HEK293 (cell line): ENCODE measurements around the gene ASXL2.

Source experiments
- GLIS1 ChIP-seq: fragments of 450-650 bp; formaldehyde crosslinking; IDR thresholded peaks from 2 replicates; pipeline ENCODE4 v1.5.1; 2016; ENCODE audit warnings: missing biosample characterization, missing genetic modification characterization
- PRDM1 ChIP-seq: fragments of 450-650 bp; formaldehyde crosslinking; IDR thresholded peaks from 2 replicates; pipeline ENCODE4; 2016; ENCODE audit warnings: missing biosample characterization, missing genetic modification characterization
- ZNF121 ChIP-seq: fragments of 450-650 bp; formaldehyde crosslinking; IDR thresholded peaks from 2 replicates; pipeline ENCODE4 v1.5.1; 2016; ENCODE audit warnings: missing biosample characterization, missing genetic modification characterization
- ZNF138 ChIP-seq: fragments of 450-650 bp; formaldehyde crosslinking; IDR thresholded peaks from 2 replicates; pipeline ENCODE4 v1.5.1; 2016; ENCODE audit warnings: missing biosample characterization, missing genetic modification characterization, borderline replicate concordance
- ZNF155 ChIP-seq: fragments of 450-650 bp; formaldehyde crosslinking; IDR thresholded peaks from 2 replicates; pipeline ENCODE4 v1.5.1; 2016; ENCODE audit warnings: missing biosample characterization, missing genetic modification characterization
- ZNF157 ChIP-seq: fragments of 450-650 bp; formaldehyde crosslinking; IDR thresholded peaks from 2 replicates; pipeline ENCODE4 v1.5.1; 2016; ENCODE audit warnings: missing biosample characterization, missing genetic modification characterization
- ZNF23 ChIP-seq: fragments of 450-650 bp; formaldehyde crosslinking; IDR thresholded peaks from 2 replicates; pipeline ENCODE4 v1.5.1; 2016; ENCODE audit warnings: missing biosample characterization, missing genetic modification characterization, borderline replicate concordance
- ZNF324 ChIP-seq: fragments of 450-650 bp; formaldehyde crosslinking; IDR thresholded peaks from 2 replicates; pipeline ENCODE4 v1.5.1; 2016; ENCODE audit warnings: missing biosample characterization, missing genetic modification characterization
- ZNF404 ChIP-seq: fragments of 450-650 bp; formaldehyde crosslinking; IDR thresholded peaks from 2 replicates; pipeline ENCODE4 v1.5.1; 2017; ENCODE audit warnings: missing biosample characterization, missing genetic modification characterization
- ZNF423 ChIP-seq: fragments of 450-650 bp; formaldehyde crosslinking; IDR thresholded peaks from 2 replicates; pipeline ENCODE4 v1.5.1; 2016; ENCODE audit warnings: missing biosample characterization, missing genetic modification characterization
- ZNF473 ChIP-seq: fragments of 450-650 bp; formaldehyde crosslinking; IDR thresholded peaks from 2 replicates; pipeline ENCODE4 v1.5.1; 2017; ENCODE audit warnings: missing biosample characterization, missing genetic modification characterization
- ZNF529 ChIP-seq: fragments of 450-650 bp; formaldehyde crosslinking; IDR thresholded peaks from 2 replicates; pipeline ENCODE4 v1.5.1; 2017; ENCODE audit warnings: missing genetic modification characterization, missing biosample characterization; ENCODE audit not compliant: insufficient replicate concordance
- ZNF558 ChIP-seq: fragments of 450-650 bp; formaldehyde crosslinking; IDR thresholded peaks from 2 replicates; pipeline ENCODE4 v1.5.1; 2016; ENCODE audit warnings: missing biosample characterization, missing genetic modification characterization
- ZNF658 ChIP-seq: fragments of 450-650 bp; formaldehyde crosslinking; IDR thresholded peaks from 2 replicates; pipeline ENCODE4; 2016; ENCODE audit warnings: missing biosample characterization, missing genetic modification characterization
- ZNF768 ChIP-seq: fragments of 450-650 bp; formaldehyde crosslinking; IDR thresholded peaks from 2 replicates; pipeline ENCODE4 v1.5.1; 2018; ENCODE audit warnings: missing biosample characterization, mild to moderate bottlenecking, missing genetic modification characterization
- ZNF776 ChIP-seq: fragments of 450-650 bp; formaldehyde crosslinking; IDR thresholded peaks from 2 replicates; pipeline ENCODE4 v1.5.0; 2017; ENCODE audit warnings: missing biosample characterization, missing genetic modification characterization, borderline replicate concordance
- ZNF785 ChIP-seq: fragments of 450-650 bp; formaldehyde crosslinking; IDR thresholded peaks from 2 replicates; pipeline ENCODE4 v1.5.1; 2016; ENCODE audit warnings: missing biosample characterization, missing genetic modification characterization
- ZSCAN23 ChIP-seq: fragments of 450-650 bp; formaldehyde crosslinking; IDR thresholded peaks from 2 replicates; pipeline ENCODE4 v1.5.1; 2016; ENCODE audit warnings: missing biosample characterization, missing genetic modification characterization
- ZXDB ChIP-seq: fragments of 450-650 bp; formaldehyde crosslinking; IDR thresholded peaks from 2 replicates; pipeline ENCODE4 v1.5.1; 2016; ENCODE audit warnings: missing biosample characterization, missing genetic modification characterization
- TF ChIP-seq, protein P1 (sequence below): fragments of 450-650 bp; formaldehyde crosslinking; IDR thresholded peaks from 2 replicates; pipeline ENCODE4 v1.5.1; 2016; ENCODE audit warnings: missing biosample characterization, missing genetic modification characterization, borderline replicate concordance
- TF ChIP-seq, protein P2 (sequence below): sonication (generic); formaldehyde crosslinking; IDR thresholded peaks from 2 replicates; pipeline ENCODE4 v1.8.1; 2022; ENCODE audit warnings: mild to moderate bottlenecking, moderate library complexity, missing genetic modification reagents
- TF ChIP-seq, protein P3 (sequence below): fragments of 450-650 bp; formaldehyde crosslinking; IDR thresholded peaks from 2 replicates; pipeline ENCODE4 v1.5.1; 2016; ENCODE audit warnings: missing biosample characterization, missing genetic modification characterization
- TF ChIP-seq, protein P4 (sequence below): fragments of 450-650 bp; formaldehyde crosslinking; IDR thresholded peaks from 2 replicates; pipeline ENCODE4 v1.5.1; 2016; ENCODE audit warnings: missing biosample characterization, missing genetic modification characterization
- TF ChIP-seq, protein P5 (sequence below): fragments of 450-650 bp; formaldehyde crosslinking; IDR thresholded peaks from 2 replicates; pipeline ENCODE4 v1.5.1; 2017; ENCODE audit warnings: missing biosample characterization, missing genetic modification characterization
- TF ChIP-seq, protein P6 (sequence below): fragments of 450-650 bp; formaldehyde crosslinking; IDR thresholded peaks from 2 replicates; pipeline ENCODE4 v1.5.1; 2017; ENCODE audit warnings: missing biosample characterization, missing genetic modification characterization

ASXL2 gene

DNA sequence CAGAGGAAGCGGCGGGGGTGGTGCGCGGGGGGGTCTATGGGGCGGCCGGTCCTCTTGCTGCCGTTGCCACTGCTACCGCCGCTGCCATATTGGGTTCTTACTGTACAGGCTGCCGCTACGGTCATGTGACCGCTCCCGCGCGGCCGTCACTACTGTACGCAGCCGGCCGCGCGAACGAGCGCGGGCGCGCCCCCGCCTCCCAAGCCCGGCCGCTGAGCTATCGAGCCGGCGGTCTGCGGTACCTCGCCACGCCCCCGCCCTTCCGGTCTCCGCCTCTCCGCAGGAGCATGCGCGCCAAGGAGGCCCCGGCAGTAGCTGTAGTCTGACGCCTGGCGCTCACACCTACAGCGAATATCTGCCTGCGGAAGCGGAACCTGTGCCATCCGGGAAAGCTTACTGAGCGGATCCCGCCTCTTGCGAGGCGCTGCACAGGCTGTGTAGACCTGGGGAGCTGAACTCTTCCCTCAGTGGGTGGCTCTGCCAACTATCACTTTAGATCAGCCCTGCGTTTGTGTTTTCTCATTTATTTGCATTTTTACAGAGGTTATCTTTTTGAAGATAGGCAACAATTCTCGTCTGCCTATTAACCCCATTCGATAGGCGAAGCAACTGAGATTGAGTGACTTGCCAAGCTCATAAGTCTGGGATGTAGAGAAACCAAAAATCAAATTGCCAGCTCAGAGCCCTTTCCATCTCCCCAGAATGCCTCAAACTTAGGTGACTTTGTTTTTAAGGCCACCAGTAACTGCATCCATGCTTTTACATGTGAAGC lies at the start of gene ASXL2 (continued):
- TF ChIP-seq, protein P1, sequence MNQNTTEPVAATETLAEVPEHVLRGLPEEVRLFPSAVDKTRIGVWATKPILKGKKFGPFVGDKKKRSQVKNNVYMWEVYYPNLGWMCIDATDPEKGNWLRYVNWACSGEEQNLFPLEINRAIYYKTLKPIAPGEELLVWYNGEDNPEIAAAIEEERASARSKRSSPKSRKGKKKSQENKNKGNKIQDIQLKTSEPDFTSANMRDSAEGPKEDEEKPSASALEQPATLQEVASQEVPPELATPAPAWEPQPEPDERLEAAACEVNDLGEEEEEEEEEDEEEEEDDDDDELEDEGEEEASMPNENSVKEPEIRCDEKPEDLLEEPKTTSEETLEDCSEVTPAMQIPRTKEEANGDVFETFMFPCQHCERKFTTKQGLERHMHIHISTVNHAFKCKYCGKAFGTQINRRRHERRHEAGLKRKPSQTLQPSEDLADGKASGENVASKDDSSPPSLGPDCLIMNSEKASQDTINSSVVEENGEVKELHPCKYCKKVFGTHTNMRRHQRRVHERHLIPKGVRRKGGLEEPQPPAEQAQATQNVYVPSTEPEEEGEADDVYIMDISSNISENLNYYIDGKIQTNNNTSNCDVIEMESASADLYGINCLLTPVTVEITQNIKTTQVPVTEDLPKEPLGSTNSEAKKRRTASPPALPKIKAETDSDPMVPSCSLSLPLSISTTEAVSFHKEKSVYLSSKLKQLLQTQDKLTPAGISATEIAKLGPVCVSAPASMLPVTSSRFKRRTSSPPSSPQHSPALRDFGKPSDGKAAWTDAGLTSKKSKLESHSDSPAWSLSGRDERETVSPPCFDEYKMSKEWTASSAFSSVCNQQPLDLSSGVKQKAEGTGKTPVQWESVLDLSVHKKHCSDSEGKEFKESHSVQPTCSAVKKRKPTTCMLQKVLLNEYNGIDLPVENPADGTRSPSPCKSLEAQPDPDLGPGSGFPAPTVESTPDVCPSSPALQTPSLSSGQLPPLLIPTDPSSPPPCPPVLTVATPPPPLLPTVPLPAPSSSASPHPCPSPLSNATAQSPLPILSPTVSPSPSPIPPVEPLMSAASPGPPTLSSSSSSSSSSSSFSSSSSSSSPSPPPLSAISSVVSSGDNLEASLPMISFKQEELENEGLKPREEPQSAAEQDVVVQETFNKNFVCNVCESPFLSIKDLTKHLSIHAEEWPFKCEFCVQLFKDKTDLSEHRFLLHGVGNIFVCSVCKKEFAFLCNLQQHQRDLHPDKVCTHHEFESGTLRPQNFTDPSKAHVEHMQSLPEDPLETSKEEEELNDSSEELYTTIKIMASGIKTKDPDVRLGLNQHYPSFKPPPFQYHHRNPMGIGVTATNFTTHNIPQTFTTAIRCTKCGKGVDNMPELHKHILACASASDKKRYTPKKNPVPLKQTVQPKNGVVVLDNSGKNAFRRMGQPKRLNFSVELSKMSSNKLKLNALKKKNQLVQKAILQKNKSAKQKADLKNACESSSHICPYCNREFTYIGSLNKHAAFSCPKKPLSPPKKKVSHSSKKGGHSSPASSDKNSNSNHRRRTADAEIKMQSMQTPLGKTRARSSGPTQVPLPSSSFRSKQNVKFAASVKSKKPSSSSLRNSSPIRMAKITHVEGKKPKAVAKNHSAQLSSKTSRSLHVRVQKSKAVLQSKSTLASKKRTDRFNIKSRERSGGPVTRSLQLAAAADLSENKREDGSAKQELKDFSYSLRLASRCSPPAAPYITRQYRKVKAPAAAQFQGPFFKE (tag by site-specific recombination), result no peak
- TF ChIP-seq ZSCAN23 (tag by site-specific recombination), result no peak
- TF ChIP-seq GLIS1 (tag by site-specific recombination), result peak; percentile 25; the same call in 1 of the 2 replicates
- TF ChIP-seq, protein P2, sequence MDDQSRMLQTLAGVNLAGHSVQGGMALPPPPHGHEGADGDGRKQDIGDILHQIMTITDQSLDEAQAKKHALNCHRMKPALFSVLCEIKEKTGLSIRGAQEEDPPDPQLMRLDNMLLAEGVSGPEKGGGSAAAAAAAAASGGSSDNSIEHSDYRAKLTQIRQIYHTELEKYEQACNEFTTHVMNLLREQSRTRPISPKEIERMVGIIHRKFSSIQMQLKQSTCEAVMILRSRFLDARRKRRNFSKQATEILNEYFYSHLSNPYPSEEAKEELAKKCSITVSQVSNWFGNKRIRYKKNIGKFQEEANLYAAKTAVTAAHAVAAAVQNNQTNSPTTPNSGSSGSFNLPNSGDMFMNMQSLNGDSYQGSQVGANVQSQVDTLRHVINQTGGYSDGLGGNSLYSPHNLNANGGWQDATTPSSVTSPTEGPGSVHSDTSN (CRISPR knock-in tag), result no peak
- TF ChIP-seq, protein P3, sequence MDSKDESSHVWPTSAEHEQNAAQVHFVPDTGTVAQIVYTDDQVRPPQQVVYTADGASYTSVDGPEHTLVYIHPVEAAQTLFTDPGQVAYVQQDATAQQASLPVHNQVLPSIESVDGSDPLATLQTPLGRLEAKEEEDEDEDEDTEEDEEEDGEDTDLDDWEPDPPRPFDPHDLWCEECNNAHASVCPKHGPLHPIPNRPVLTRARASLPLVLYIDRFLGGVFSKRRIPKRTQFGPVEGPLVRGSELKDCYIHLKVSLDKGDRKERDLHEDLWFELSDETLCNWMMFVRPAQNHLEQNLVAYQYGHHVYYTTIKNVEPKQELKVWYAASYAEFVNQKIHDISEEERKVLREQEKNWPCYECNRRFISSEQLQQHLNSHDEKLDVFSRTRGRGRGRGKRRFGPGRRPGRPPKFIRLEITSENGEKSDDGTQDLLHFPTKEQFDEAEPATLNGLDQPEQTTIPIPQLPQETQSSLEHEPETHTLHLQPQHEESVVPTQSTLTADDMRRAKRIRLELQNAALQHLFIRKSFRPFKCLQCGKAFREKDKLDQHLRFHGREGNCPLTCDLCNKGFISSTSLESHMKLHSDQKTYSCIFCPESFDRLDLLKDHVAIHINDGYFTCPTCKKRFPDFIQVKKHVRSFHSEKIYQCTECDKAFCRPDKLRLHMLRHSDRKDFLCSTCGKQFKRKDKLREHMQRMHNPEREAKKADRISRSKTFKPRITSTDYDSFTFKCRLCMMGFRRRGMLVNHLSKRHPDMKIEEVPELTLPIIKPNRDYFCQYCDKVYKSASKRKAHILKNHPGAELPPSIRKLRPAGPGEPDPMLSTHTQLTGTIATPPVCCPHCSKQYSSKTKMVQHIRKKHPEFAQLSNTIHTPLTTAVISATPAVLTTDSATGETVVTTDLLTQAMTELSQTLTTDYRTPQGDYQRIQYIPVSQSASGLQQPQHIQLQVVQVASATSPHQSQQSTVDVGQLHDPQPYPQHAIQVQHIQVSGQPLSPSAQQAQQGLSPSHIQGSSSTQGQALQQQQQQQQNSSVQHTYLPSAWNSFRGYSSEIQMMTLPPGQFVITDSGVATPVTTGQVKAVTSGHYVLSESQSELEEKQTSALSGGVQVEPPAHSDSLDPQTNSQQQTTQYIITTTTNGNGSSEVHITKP (tag by site-specific recombination), result no peak
- TF ChIP-seq ZNF423 (tag by site-specific recombination), result no peak
- TF ChIP-seq PRDM1, result no peak
- no peak for TF ChIP-seq ZNF473 (tag by site-specific recombination)
- no peak for TF ChIP-seq ZNF658
- TF ChIP-seq ZXDB (tag by site-specific recombination), result no peak
- TF ChIP-seq ZNF404, result no peak
- TF ChIP-seq ZNF23, result no peak
- TF ChIP-seq, protein P4, sequence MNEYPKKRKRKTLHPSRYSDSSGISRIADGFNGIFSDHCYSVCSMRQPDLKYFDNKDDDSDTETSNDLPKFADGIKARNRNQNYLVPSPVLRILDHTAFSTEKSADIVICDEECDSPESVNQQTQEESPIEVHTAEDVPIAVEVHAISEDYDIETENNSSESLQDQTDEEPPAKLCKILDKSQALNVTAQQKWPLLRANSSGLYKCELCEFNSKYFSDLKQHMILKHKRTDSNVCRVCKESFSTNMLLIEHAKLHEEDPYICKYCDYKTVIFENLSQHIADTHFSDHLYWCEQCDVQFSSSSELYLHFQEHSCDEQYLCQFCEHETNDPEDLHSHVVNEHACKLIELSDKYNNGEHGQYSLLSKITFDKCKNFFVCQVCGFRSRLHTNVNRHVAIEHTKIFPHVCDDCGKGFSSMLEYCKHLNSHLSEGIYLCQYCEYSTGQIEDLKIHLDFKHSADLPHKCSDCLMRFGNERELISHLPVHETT, result no peak
- TF ChIP-seq ZNF776 (tag by site-specific recombination), result no peak
- TF ChIP-seq ZNF785 (tag by site-specific recombination), result no peak
- TF ChIP-seq, protein P5, sequence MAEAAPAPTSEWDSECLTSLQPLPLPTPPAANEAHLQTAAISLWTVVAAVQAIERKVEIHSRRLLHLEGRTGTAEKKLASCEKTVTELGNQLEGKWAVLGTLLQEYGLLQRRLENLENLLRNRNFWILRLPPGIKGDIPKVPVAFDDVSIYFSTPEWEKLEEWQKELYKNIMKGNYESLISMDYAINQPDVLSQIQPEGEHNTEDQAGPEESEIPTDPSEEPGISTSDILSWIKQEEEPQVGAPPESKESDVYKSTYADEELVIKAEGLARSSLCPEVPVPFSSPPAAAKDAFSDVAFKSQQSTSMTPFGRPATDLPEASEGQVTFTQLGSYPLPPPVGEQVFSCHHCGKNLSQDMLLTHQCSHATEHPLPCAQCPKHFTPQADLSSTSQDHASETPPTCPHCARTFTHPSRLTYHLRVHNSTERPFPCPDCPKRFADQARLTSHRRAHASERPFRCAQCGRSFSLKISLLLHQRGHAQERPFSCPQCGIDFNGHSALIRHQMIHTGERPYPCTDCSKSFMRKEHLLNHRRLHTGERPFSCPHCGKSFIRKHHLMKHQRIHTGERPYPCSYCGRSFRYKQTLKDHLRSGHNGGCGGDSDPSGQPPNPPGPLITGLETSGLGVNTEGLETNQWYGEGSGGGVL (tag by site-specific recombination), result no peak
- no peak for TF ChIP-seq ZNF768 (tag by site-specific recombination)
- no peak for TF ChIP-seq ZNF558 (tag by site-specific recombination)
- TF ChIP-seq ZNF529, result no peak
- no peak for TF ChIP-seq ZNF155 (tag by site-specific recombination)
- TF ChIP-seq ZNF157 (tag by site-specific recombination), result no peak
- TF ChIP-seq ZNF121, result no peak
- no peak for TF ChIP-seq ZNF138
- TF ChIP-seq, protein P6, sequence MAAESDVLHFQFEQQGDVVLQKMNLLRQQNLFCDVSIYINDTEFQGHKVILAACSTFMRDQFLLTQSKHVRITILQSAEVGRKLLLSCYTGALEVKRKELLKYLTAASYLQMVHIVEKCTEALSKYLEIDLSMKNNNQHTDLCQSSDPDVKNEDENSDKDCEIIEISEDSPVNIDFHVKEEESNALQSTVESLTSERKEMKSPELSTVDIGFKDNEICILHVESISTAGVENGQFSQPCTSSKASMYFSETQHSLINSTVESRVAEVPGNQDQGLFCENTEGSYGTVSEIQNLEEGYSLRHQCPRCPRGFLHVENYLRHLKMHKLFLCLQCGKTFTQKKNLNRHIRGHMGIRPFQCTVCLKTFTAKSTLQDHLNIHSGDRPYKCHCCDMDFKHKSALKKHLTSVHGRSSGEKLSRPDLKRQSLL (tag by site-specific recombination), result no peak
- 0 out of 2 replicates have a peak, but pooled peaks have one; percentile 21 for TF ChIP-seq ZNF324 (tag by site-specific recombination)
